ENCODE measurements around the gene STK39.

DNA sequence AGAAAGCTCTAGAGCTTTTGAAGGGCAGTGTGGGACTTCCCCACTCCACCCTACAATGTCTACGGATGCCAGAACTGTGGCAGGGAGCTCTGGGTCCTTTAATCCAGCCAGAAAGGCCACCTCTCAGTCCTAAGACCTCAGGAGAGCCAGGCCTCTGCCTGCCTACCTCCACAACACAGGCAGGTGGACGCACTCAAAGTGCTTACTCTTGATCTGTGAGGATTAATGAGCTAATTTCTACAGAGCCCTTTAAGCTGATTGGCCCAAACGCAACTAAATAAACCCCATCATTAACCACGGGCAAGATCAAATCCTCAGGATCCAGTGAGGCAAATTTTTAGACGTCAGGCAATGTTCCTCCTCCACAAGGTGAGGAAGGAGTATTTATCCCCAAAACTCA is 8.1 kb downstream of the STK39 start:
- TF ChIP-seq CTCF (IDR thresholded peaks at IDR 0.05) (no peak), POLR2A (IDR thresholded peaks at IDR 0.05) (no peak)

Measured in lower leg skin (tissue), 3 donors.